Dermis blood vessel endothelial cell (primary cell): ENCODE data around the gene STK11IP. TPM values are rescaled to one million over a fixed set of nuclear protein-coding genes. Genes with fewer than 3 reads are reported as not detected.

Source experiments
- DNase-seq: peaks from one replicate; pipeline ENCODE4 v3.0.0; 2010
- total RNA-seq: library from RNA; depleted of rRNA; stranded (reverse); fragments of >200 nt; gene quantifications from 2 replicates; pipeline ENCODE4 v1.2.3, GENCODE V29; 2014

The STK11IP gene
- total RNA-seq, 1 donor from 2014 or later: 10.0 TPM

GRCh38 chr2:219562049-219563020 lies 35.3 kb upstream of the STK11IP start:
- no peak for DNase-seq

- no peak for DNase-seq
Measured at GRCh38 chr2:219563271-219563928, 34.3 kb upstream of the STK11IP start.

- no peak for DNase-seq
Measured at GRCh38 chr2:219565130-219566080, 32.3 kb upstream of the STK11IP start.

GRCh38 chr2:219566640-219567039 lies 31.0 kb upstream of the STK11IP start:
- no peak for DNase-seq

- no peak for DNase-seq
Measured at GRCh38 chr2:219567131-219567530, 30.5 kb upstream of the STK11IP start.

DNA sequence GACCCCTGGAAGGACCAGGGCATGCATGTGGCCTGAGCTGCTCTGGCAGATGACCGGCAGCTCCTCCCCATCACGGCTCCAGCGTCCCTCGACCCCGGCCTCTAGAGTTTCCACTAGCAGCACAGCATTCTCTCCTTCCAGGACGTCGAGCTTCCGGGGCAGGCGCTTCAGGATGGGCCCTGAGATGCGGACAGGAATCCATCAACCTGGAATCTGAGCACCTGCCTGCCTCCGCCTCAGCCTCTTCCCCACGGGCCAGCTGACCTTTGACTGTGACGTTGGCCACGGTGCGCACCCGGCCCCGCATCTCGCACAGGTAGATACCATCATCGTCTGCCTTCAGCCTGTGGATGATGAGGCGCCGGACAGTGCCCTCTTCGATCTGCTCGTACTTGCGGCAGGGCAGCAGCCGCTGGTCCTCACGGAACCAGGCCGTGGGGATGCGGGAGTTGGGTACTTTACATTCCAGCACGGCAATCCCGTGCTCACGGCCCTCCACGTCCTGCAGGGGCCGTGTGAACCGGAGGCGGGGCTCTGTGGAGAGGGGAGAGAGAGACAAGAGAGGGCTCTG lies 29.8 kb upstream of the STK11IP start:
- DNase-seq: no peak

DNA sequence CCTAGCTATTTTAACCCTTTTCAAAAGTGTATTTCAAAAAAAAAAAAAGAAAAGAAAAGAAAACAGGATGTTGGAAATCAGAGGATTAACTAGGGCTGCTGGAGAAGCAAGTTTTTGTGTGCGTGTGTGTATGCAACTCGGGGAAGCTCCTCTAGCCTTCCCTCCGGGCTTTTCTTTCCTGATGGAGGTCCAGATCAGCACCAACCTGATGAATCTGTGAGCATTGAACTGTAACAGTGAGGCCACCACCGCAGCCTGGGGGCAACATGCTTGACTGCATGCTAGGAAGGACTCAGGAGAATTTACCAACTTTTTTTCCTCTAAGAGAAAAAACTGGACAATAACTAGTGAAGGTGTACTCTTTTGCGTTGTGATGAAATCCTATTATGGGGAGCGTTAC lies 28.6 kb upstream of the STK11IP start:
- DNase-seq: no peak

GRCh38 chr2:219569635-219570034 lies 28.0 kb upstream of the STK11IP start:
- DNase-seq: no peak

DNA sequence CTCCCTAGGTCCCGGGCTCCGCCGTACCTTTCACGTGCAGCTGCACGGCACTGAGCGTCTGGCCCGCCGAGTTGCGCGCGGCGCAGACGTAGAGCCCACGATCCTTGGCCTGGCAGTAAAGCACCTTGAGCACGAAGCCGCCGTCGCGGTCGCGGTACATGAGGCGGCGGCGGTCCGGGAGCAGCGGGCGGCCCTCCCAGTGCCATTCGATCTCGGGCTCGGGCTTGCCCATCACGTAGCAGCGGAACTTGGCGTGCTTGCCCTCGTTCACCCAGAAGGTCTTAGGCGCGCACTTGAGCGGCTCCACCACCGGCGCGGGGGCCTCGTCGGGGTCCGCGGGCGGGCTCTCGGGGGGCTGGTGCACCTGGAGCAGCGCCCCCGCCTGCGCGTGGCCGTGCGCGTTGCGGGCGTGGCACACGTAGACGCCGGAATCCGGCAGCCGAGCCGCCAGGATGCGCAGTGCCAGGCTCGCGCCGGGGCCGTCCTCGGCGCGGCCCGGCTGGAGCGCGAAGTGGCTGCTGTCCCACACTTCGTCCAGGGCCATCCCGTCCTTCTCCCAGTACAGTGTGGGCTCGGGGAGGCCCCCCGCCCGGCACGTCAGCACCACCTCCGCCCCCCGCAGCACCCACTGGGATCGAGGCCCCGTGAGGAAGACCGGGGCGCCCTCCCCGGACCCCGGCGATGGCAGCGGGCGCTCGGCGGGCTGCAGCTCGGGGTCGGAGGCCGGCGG lies 27.3 kb upstream of the STK11IP start:
- DNase-seq: peak; percentile 33

DNA sequence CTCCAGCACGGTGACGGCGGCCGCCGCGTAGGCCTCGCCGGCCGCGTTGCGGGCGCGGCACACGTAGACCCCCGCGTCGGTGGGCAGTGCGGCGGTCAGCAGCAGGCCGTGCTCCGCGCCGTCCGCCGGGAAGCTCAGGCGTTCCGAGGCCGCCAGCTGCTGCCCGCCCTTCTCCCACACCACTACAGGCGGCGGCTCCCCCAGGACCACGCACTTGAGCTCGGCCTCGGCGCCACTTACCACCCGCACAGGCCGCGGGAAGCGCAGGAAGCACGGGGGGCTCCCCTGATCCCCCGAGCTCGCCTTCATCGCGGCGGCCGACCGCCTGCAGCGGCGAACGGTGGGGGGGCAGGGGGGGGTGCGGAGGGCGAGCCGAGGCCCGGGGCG lies 26.7 kb upstream of the STK11IP start:
- peak; percentile 32 for DNase-seq

DNA sequence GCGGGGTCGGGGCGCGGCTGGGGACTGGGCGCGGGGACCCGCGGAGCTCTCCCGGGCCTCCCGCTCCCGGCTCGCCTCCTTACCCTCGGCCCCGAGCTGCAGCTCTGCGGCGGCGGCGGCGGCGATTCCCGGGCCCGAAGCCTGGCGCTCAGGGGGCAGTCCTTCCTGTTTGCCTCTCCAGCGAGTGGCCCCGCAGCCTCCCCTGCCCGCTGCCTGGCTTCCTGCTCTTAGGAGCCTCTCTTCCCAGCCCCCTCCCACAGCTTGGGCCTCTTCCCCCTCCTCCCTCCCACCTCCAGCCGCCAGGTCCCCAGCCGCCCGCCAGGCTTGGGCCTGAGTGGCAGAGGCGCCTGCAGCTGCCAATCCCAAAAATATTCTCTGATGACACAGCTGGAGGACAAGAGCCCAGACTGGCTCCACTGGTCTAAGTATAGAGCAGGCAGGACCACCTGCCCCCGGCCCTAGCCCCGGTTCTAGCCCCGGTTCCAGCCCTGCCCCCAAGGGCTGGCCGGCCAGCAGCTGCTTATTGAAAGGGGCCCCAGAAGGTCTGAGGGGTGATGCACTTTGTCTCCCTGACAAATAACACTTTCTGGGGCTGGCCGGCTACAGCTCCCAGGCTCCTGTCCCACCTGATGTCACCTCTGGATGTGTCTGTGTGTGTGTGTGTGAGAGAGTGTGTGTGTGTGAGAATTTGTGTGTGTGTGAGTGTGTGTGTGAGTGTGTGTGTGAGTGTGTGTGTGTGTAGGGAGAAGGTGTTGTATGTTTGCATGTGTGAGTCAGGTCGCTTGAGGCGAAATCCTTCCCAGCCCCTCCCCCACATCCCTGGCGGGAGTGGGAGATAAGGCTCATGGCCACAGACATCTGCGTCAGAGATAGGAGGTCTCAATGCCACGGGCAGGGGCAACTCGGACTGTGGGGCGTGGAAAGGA lies 26.1 kb upstream of the STK11IP start, which contains the start of gene OBSL1:
TSS of gene OBSL1 (minus strand) at position 229 of the 926 bp plus-strand sequence. CDS start 307 bp downstream, outside the sequence.
- DNase-seq: peak; percentile 47

DNA sequence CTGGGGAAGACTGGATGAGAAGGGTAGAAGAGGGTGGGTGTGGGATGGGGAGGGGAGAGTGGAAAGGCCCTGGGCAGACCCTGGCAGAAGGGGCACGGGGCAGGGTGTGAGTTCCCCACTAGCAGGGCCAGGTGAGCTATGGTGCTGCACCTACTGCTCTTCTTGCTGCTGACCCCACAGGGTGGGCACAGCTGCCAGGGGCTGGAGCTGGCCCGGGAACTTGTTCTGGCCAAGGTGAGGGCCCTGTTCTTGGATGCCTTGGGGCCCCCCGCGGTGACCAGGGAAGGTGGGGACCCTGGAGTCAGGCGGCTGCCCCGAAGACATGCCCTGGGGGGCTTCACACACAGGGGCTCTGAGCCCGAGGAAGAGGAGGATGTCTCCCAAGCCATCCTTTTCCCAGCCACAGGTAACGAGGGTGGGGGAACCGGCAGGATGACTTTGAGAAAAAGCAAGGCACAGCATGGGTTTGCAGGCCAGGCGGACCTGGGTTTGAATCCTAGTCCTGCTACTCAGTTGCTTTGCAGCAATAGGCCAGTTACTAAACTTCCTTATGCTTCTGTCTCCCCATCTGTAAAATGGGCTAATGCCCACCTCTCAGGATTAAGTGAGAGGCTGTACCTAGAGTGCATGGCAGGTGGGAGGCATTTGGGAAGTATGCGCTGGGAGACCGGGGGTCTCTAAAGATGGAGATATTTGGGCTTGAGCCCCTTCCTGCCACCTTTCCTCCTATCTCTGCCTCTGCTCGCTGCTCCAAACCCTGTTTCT lies 25.2 kb upstream of the STK11IP start, which contains the start of gene INHA:
TSS of gene INHA (plus strand) at position 74 of the 765 bp plus-strand sequence. CDS start at position 139, 65 bp downstream.
- DNase-seq: no peak

GRCh38 chr2:219573166-219573565 lies 24.5 kb upstream of the STK11IP start:
- DNase-seq: no peak

DNA sequence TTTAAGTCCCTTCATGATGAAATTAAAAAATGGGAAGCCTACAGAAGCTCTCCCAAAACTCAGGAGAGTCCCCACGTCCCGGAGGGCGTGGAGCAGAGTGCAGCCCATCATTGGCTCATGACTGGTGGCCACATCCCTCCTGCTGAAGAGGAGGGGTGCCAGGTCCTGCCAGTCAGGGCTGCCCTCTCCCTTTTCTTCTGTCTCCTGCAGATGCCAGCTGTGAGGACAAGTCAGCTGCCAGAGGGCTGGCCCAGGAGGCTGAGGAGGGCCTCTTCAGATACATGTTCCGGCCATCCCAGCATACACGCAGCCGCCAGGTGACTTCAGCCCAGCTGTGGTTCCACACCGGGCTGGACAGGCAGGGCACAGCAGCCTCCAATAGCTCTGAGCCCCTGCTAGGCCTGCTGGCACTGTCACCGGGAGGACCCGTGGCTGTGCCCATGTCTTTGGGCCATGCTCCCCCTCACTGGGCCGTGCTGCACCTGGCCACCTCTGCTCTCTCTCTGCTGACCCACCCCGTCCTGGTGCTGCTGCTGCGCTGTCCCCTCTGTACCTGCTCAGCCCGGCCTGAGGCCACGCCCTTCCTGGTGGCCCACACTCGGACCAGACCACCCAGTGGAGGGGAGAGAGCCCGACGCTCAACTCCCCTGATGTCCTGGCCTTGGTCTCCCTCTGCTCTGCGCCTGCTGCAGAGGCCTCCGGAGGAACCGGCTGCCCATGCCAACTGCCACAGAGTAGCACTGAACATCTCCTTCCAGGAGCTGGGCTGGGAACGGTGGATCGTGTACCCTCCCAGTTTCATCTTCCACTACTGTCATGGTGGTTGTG lies 23.0 kb upstream of the STK11IP start:
- no peak for DNase-seq

- no peak for DNase-seq
Measured at GRCh38 chr2:219575566-219576504, 21.8 kb upstream of the STK11IP start.

GRCh38 chr2:219576505-219577388 lies 20.9 kb upstream of the STK11IP start:
- DNase-seq: no peak
